H1 (cell line): ENCODE measurements around the gene COMMD1. TPM values are rescaled to one million over a fixed set of nuclear protein-coding genes. Genes with fewer than 3 reads are reported as not detected.

ENCODE experiments used
- CTCF ChIA-PET: fragments of 300-600 bp; sonication (Branson Sonifier 250); formaldehyde crosslinking; loops from one replicate; lab custom pipeline; 2021; ENCODE audit not compliant: partially characterized antibody; lab: Charles Lee
- POLR2A ChIA-PET: fragments of 300-600 bp; sonication (Branson Sonifier 250); formaldehyde crosslinking; loops from one replicate; lab custom pipeline; 2021; ENCODE audit warnings: inconsistent platforms; ENCODE audit not compliant: partially characterized antibody; lab: Charles Lee
- DNase-seq, 2 experiments: peaks; one replicate each; pipeline versions ENCODE4 v3.0.0 to v3.0.0-alpha.2; 2010 to 2022; ENCODE audit warnings: low spot score in 2 of 2, low read depth in 1 of 2, mixed read lengths in 1 of 2
- FAIRE-seq: peaks from 2 replicates; lab custom pipeline; 2011; peaks lifted over from hg19 to GRCh38; lab: Jason Lieb, UNC
- H2AFZ ChIP-seq: 2 replicates; pipeline ENCODE4 v1.8.1; 2012; ENCODE audit warnings: low read length, inconsistent platforms
- H2AK5ac ChIP-seq: 2 replicates; pipeline ENCODE4 v1.6.1; 2013; ENCODE audit warnings: low read depth, low read length
- H2BK120ac ChIP-seq: replicated peaks from 2 replicates; pipeline ENCODE3; 2013; ENCODE audit warnings: low read depth, low read length, inconsistent platforms
- H2BK12ac ChIP-seq: 2 replicates; pipeline ENCODE4 v1.6.1; 2013; ENCODE audit warnings: low read depth, low read length
- H2BK15ac ChIP-seq: 2 replicates; pipeline ENCODE4 v1.6.1; 2013; ENCODE audit warnings: low read length
- H2BK20ac ChIP-seq: 2 replicates; pipeline ENCODE4 v1.6.1; 2013; ENCODE audit warnings: low read length
- H2BK5ac ChIP-seq: 2 replicates; pipeline ENCODE4 v1.6.1; 2013; ENCODE audit warnings: low read depth, low read length
- H3K14ac ChIP-seq: 2 replicates; pipeline ENCODE4 v1.6.1; 2013; ENCODE audit warnings: inconsistent platforms; ENCODE audit not compliant: insufficient read length
- H3K18ac ChIP-seq: 2 replicates; pipeline ENCODE4 v1.6.1; 2013; ENCODE audit warnings: low read length; ENCODE audit errors: extremely low read depth
- H3K23ac ChIP-seq: 2 replicates; pipeline ENCODE4 v1.6.1; 2013; ENCODE audit warnings: inconsistent platforms; ENCODE audit not compliant: insufficient read length
- H3K23me2 ChIP-seq: 2 replicates; pipeline ENCODE4 v1.6.1; 2013; ENCODE audit warnings: low read depth, low read length
- H3K27ac ChIP-seq: 2 replicates; pipeline ENCODE4 v1.6.1; 2011; ENCODE audit warnings: low read depth, low read length, inconsistent platforms
- H3K27me3 ChIP-seq, 4 experiments: replicated peaks in 1 of 4; 1 replicate in 1 of 4; 2 replicates in 3 of 4; pipeline versions ENCODE4 v1.6.1 to v1.8.1; 2011 to 2013; ENCODE audit warnings: low read length in 3 of 4, mild to moderate bottlenecking in 3 of 4, inconsistent platforms in 2 of 4, mixed read lengths in 2 of 4, moderate library complexity in 1 of 4; ENCODE audit not compliant: control insufficient read depth in 3 of 4, insufficient read depth in 3 of 4; ENCODE audit errors: extremely low read depth in 1 of 4
- H3K36me3 ChIP-seq, 4 experiments: 2 replicates each; pipeline versions ENCODE4 v1.6.1 to v1.8.1; 2011 to 2013; ENCODE audit warnings: mild to moderate bottlenecking in 4 of 4, low read length in 3 of 4, moderate library complexity in 2 of 4, control low read depth in 1 of 4, inconsistent platforms in 1 of 4; ENCODE audit not compliant: insufficient read depth in 4 of 4, control insufficient read depth in 2 of 4
- H3K4ac ChIP-seq: replicated peaks from 2 replicates; pipeline ENCODE3; 2013; ENCODE audit warnings: low read length, low read depth, mixed read lengths, inconsistent platforms; ENCODE audit not compliant: insufficient read length
- H3K4me1 ChIP-seq, 4 experiments: replicated peaks in 1 of 4; 1 replicate in 1 of 4; 2 replicates in 3 of 4; pipeline versions ENCODE4 v1.6.1 to v1.8.1; 2011 to 2013; ENCODE audit warnings: low read length in 3 of 4, inconsistent platforms in 2 of 4, mixed read lengths in 1 of 4; ENCODE audit not compliant: insufficient read depth in 4 of 4, control insufficient read depth in 3 of 4
- H3K4me2 ChIP-seq, 2 experiments: 2 replicates each; pipeline versions ENCODE4 v1.6.1 to v1.8.1; 2011 to 2013; ENCODE audit warnings: low read depth in 2 of 2, low read length in 2 of 2, control low read depth in 1 of 2, inconsistent platforms in 1 of 2, mild to moderate bottlenecking in 1 of 2; ENCODE audit not compliant: insufficient read depth in 1 of 2
- H3K4me3 ChIP-seq, 4 experiments: fragments of 200-600, 300-600 bp in 1 of 4; sonication (generic), shearing (Covaris generic), sonication (Bioruptor Twin) in 1 of 4; 2 replicates each; pipeline versions ENCODE4 v1.5.1 to v1.8.1; 2011 to 2016; ENCODE audit warnings: low read length in 4 of 4, low read depth in 3 of 4, control low read depth in 2 of 4, inconsistent platforms in 2 of 4, mild to moderate bottlenecking in 2 of 4, mixed read lengths in 1 of 4, moderate library complexity in 1 of 4; ENCODE audit not compliant: insufficient read depth in 2 of 4; ENCODE audit errors: extremely low read depth in 1 of 4
- H3K56ac ChIP-seq: replicated peaks from 2 replicates; pipeline ENCODE3; 2013; ENCODE audit warnings: low read depth, mild to moderate bottlenecking, mixed read lengths, low read length, inconsistent platforms; ENCODE audit not compliant: insufficient read length
- H3K79me1 ChIP-seq: 2 replicates; pipeline ENCODE4 v1.6.1; 2013; ENCODE audit warnings: low read depth, low read length, control low read depth
- H3K79me2 ChIP-seq, 2 experiments: 2 replicates each; pipeline versions ENCODE4 v1.6.1 to v1.8.1; 2012 to 2013; ENCODE audit warnings: low read length in 2 of 2, mild to moderate bottlenecking in 2 of 2, inconsistent platforms in 1 of 2; ENCODE audit not compliant: insufficient read depth in 2 of 2, control insufficient read depth in 1 of 2
- H3K9ac ChIP-seq, 4 experiments: replicated peaks in 1 of 4; 1 replicate in 1 of 4; 2 replicates in 3 of 4; pipeline versions ENCODE4 v1.6.1 to v1.8.1; 2011 to 2013; ENCODE audit warnings: low read depth in 3 of 4, low read length in 3 of 4, control low read depth in 2 of 4, mild to moderate bottlenecking in 2 of 4, moderate library complexity in 2 of 4, inconsistent platforms in 1 of 4; ENCODE audit errors: extremely low read depth in 1 of 4
- H3K9me3 ChIP-seq, 2 experiments: 2 replicates each; pipeline versions ENCODE4 v1.6.1 to v1.8.1; 2012 to 2013; ENCODE audit warnings: mild to moderate bottlenecking in 2 of 2, moderate library complexity in 2 of 2, control low read depth in 1 of 2, inconsistent platforms in 1 of 2, low read depth in 1 of 2, low read length in 1 of 2, mixed read lengths in 1 of 2; ENCODE audit not compliant: insufficient read depth in 2 of 2
- H4K20me1 ChIP-seq, 2 experiments: replicated peaks in 1 of 2; 2 replicates each; pipeline versions ENCODE3 to v1.8.1; 2011 to 2013; ENCODE audit warnings: inconsistent platforms in 2 of 2, low read length in 2 of 2, mild to moderate bottlenecking in 1 of 2; ENCODE audit not compliant: insufficient read depth in 2 of 2, control insufficient read depth in 1 of 2
- H4K5ac ChIP-seq: 2 replicates; pipeline ENCODE4 v1.6.1; 2013; ENCODE audit warnings: low read length, low read depth, mixed read lengths, inconsistent platforms; ENCODE audit not compliant: insufficient read length
- H4K8ac ChIP-seq: 2 replicates; pipeline ENCODE4 v1.8.0; 2013; ENCODE audit warnings: mild to moderate bottlenecking, moderate library complexity, low read length, inconsistent platforms; ENCODE audit not compliant: insufficient read depth; ENCODE audit errors: extremely low read depth
- H4K91ac ChIP-seq: replicated peaks from 2 replicates; pipeline ENCODE3; 2013; ENCODE audit warnings: low read length, mixed read lengths, inconsistent platforms; ENCODE audit not compliant: insufficient read length
- ASH2L ChIP-seq: fragments of 200-600, 300-600 bp; sonication (generic); IDR thresholded peaks from one replicate; pipeline ENCODE4 v1.7.1; 2017; ENCODE audit warnings: low read length
- CTBP2 ChIP-seq: IDR thresholded peaks from 2 replicates; pipeline ENCODE4 v1.7.0; 2011; ENCODE audit warnings: borderline replicate concordance, mild to moderate bottlenecking, moderate library complexity, mixed read lengths, low read length; ENCODE audit not compliant: insufficient read depth, insufficient read length
- MAX ChIP-seq: IDR thresholded peaks from 2 replicates; pipeline ENCODE4 v1.6.1; 2012; ENCODE audit warnings: inconsistent platforms
- TAF1 ChIP-seq: IDR thresholded peaks from 2 replicates; pipeline ENCODE4 v1.6.1; 2011; ENCODE audit warnings: mild to moderate bottlenecking, low read depth, low read length
- WGBS, 2 experiments: shearing (Covaris generic) in 1 of 2; methylation state at CpG; one replicate each; pipeline versions ENCODE4 v1.1.6 to v1.1.7; 2013 to 2015; ENCODE audit warnings: low lambda C conversion rate in 2 of 2, mixed read lengths in 2 of 2, inconsistent platforms in 1 of 2, low coverage in 1 of 2, missing lambda C conversion rate in 1 of 2; ENCODE audit not compliant: insufficient replicate concordance in 2 of 2, insufficient coverage in 1 of 2, insufficient read length in 1 of 2; ENCODE audit errors: extremely low coverage in 1 of 2, missing lambda C conversion rate in 1 of 2; 5-methylcytosine and 5-hydroxymethylcytosine counted together
- polyA plus RNA-seq, 7 experiments: library from polyadenylated mRNA; depleted of rRNA in 3 of 7; stranded (reverse) in 5 of 7; unstranded in 2 of 7; fragments of >200 nt in 5 of 7; fragments of 200-250 nt in 2 of 7; gene quantifications; 1 replicate in 5 of 7; 2 replicates in 1 of 7; 4 replicates in 1 of 7; pipeline versions ENCODE4 v1.2.1 to v1.2.3, GENCODE V29; 2011 to 2013; ENCODE audit warnings: missing spikeins in 2 of 7, mixed read lengths in 2 of 7
- total RNA-seq: library from RNA; stranded (reverse); fragmentation: NEBNext Ultra II Directional; extraction: Animal tissue kit (Norgen Biotek cat#: 25700); gene quantifications from 2 replicates; pipeline ENCODE4 v1.2.1, GENCODE V29; 2021

Gene COMMD1
- total and polyA plus RNA-seq, 2 of the 8 experiments (the other 6 are each of a cell fraction or from before 2014, with no cell fraction given): 23.5 to 28.3 TPM

DNA sequence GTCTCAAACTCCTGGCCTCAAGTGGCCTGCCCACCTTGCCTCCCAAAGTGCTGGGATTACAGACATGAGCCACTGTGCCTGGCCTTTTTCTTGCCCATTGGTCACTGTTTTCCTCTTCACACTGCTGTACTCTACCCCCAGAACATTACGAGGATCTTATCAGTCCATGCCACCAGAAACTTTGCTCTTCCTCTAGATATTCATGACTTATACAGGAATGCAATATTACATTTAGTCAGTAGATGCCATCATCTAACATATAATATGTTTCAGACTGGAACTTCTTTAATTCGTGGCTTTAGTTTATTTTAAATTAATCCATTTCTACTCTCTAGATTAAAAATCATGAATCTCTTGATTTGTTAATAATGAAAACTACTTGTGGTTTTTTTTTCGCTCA, 135.5 kb downstream of the COMMD1 start:
- TF ChIP-seq CTBP2: no peak
- no peak for TF ChIP-seq TAF1
- TF ChIP-seq ASH2L: no peak
- no peak for TF ChIP-seq MAX
- WGBS, 2 experiments: 92% methylated on average over 3 of the region's 3 CpGs; no CpG with 5 or more reads in 1 of the 2 experiments
- Histone ChIP-seq H2BK5ac (no peak overlapping the region), H4K5ac (no peak overlapping the region), H3K23ac (no peak overlapping the region), H2AFZ (no peak overlapping the region), H3K27ac (no peak overlapping the region), H3K4me2 (no peak overlapping the region), H3K9ac (no peak overlapping the region), H3K79me1 (no peaks in the 10 kb centered on the region), H3K23me2 (no peaks in the 10 kb centered on the region), H3K14ac (no peak overlapping the region), H2BK15ac (no peak overlapping the region), H3K9me3 (peaks cover 13 to 24% of the 10 kb centered on the region in 2 experiments), H3K27me3 (no peaks in the 10 kb centered on the region), H3K36me3 (peaks cover 0 to 9% (median 0%) of the 10 kb centered on the region in 4 experiments; a peak in 2 of 8 replicates), H4K20me1 (no peaks in the 10 kb centered on the region), H2AK5ac (no peak overlapping the region), H3K79me2 (no peaks in the 10 kb centered on the region), H2BK12ac (no peak overlapping the region), H3K4me1 (no peaks in the 10 kb centered on the region), H4K91ac (no peak overlapping the region), H3K4ac (no peak overlapping the region), H2BK120ac (no peak overlapping the region), H3K56ac (no peak overlapping the region), H4K8ac (no peak overlapping the region), H3K4me3 (no peak overlapping the region), H3K18ac (no peak overlapping the region), H2BK20ac (no peak overlapping the region)
- DNase-seq: no peak
- CTCF ChIA-PET: interaction anchor here (1.2 kb wide), 1 partner anchor 257 kb away, joined by 3 read pairs; no protein-coding TSS in a partner anchor
- FAIRE-seq: no peak
- POLR2A ChIA-PET: no interaction called here
